GM18868 (cell line): ENCODE measurements around the gene MEIS1.
"Not testable (repeated sequence)": the region's sequence is repeated elsewhere in the genome, so short reads cannot be mapped to it uniquely, and the experiment has no call there.

Experiments
- ATAC-seq: cut with Tn5 transposase; IDR thresholded peaks from one replicate; pipeline ENCODE4 v1.9.1; 2021; ENCODE audit warnings: mild to moderate bottlenecking, moderate library complexity; ENCODE audit not compliant: unreplicated experiment

The MEIS1 gene

DNA sequence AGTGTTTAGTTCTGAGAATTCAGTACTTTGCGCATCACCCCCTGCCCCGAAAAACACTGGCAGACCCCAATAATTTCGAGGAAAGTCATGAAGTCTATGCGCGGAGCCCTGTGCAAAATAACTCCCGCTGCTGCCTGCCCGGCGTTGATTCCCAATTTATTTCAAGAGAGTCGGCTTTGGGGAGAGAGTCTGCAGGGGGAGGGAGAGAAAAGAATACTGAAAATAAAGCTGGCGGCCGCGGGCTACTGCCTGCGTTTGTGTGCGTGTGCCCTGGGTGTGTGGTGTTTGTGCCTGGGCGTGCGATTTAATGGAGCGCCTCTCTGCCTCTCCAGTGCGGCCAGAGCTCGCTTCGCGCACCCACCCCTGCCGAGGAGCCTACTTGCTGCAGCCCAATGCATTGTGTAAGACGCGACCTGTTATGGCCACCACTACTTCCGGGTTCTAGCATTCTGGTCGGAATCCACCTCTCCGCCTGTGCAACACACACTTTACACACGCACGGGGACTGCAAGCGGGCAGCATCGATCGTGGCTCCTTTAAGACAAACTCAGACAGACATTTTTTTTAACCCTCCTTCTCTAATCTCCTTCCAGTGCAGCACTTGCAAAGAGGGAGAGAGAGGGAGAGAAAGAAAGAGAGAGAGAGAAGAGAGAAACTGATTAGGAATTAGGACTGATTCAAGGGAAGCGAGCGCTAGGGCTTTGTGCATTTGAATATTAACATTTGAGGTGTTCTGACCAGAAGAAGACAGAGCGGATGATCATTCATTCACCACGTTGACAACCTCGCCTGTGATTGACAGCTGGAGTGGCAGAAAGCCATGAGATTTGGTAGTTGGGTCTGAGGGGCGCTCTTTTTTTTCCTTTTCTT, at the start of gene MEIS1:
Gene MEIS1 (plus strand): TSS at position 447 of the 870 bp plus-strand sequence. CDS start 732 bp downstream, outside the sequence.
- ATAC-seq, result peak; percentile 82

DNA sequence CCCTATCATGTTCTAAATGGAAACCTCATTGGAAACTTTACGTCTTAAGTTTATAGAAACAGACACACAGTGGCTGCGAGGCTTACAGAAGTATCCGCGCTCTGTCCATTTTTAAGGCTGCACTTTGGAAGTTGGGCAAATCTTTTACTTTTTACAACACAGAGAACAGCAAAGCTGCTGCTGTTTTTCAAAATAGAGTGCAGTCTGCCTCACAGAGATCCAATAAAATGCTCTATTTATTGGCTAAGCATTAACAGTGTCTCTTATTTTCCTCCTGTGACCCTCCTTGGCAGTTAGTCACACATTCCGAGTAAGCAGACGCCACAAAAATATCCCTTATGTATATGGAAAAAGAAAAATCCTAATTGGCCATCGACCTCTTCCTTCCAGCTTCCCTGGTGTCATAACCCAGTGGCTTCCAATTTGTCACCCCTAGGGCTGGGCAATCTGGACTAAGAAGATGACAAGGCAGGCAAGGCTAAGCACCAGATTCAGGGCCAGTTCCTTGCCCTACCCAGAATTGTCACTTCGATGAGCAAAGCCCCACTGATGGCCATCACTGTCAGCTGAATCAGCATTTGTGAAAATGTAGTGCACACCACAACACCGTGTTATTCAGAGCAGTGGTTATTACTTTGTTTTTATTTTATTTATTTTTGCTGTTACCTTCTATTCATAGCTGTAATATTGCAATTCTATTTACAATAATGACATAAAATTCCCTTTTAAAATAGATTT, 47.7 kb upstream of the MEIS1 start:
- ATAC-seq, result no peak

DNA sequence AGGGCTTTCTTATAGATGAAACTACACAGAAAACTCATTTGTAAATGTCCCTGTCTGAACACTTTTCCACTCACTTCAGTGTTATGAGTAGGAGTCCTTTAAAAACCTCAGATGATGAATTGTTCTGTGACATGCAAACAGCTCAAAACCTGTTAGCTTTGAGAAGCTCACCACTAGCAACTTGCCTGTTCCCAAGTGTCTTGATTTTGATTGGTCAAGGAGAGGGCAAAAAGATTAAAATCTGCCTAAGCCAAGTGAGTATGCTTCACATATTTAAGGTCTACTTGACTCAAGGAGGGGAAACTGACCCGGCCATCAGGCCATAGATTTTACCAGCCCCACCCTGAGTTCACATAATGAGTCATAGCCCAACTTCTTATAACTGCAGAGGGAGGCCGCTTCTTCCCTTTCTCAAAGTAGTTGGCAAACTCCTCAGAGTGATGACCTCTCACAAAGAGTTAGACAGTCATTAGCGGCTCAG, 45.2 kb upstream of the MEIS1 start:
- ATAC-seq, result no peak

DNA sequence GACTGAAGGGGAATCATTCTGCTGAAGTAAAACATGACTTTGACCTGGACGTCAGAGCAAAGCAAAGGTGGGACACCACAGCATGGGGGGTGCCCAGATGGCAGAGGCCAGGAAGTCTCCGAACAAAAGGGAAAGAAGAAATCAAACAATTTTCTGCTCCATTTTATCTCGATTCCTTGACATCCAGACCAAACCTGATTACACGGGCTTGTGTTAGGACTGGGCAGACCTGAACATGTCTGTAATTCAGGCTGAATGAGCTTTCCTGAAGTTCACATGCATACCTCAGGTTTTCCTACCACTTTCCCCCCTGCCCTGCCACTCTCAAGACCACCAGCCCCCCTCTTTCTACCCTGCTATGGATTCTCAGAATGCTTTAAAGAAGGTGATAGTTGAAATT, 44.8 kb upstream of the MEIS1 start:
- ATAC-seq, result no peak

DNA sequence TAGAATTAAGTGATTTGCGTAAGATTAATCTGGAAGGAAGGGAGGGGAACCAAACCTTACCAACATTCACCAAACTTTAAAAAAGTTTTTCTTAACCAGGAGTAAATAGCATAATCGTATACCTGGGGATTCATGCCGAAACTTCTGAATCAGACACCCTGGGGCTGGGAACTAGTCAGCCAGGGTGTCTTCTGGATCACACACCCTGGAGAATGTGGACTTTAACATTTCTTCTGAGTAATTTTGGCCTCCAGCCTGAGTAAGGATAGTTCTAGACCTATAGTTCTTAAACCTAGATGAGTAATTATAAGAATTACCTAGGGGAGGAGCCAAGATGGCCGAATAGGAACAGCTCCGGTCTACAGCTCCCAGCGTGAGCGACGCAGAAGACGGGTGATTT, 44.1 kb upstream of the MEIS1 start:
- no peak for ATAC-seq

GRCh38 chr2:66391240-66391639, 43.7 kb upstream of the MEIS1 start:
- ATAC-seq, result not testable (repeated sequence)

DNA sequence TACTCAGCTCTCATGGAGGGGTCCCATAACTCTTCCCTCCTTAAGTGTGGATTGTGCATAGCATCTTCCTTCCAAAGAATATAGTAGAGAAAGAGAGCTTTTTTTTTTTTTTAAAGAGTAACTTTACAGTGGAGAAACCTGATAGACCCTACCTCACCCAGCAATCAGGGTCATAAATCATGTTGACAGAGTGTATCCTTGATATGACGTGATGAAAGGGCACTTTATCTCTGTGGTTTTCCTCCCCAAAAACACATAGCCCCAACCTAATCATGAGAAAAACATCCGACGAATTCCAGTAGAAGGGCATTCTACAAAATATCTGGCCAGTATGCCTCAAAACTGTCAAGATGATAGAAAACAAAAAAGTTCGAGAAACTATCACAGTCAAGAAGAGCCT, 29.5 kb upstream of the MEIS1 start:
- no peak for ATAC-seq

DNA sequence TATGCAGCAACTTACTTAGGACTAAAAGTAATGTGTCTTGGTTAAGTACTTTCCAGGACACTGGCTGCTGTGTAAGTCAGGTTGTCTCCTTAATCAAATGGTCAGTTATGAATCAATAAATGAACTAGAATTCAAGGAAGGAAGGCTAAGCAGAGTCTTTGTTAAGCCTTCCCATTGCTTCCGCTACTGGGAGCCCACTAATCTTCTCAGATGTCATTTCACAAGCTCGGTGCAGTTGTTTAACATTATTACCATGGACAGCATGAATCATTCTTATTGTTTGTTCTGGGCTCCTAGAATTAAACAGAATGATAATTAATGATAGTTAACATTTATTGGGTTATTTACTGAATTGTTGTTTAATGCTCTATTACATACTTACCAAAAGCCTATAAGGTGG, 26.0 kb upstream of the MEIS1 start:
- no peak for ATAC-seq

DNA sequence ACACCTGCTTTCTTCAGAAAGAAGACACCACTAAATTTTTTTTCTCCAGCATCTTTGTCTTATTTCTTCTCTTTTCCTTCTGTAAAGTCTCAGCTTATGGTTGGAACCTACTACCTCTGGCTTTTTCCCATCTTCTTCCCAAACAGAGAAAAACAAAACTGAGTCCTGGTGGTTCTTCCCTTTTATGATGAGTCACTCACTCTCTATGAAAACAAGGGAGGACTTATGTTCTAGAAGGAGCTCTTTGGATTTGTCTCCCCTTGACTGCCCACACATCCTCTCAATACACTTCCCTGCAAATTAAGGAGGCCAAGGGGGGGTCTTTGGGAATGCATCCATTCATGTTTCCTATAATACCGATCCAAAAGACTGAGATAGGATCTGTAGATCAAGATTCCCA, 22.1 kb upstream of the MEIS1 start:
- ATAC-seq, result no peak

- no peak for ATAC-seq
Measured at GRCh38 chr2:66414896-66415295, 20.0 kb upstream of the MEIS1 start.

GRCh38 chr2:66418381-66418780, 16.5 kb upstream of the MEIS1 start:
- ATAC-seq, result no peak

GRCh38 chr2:66421612-66422011, 13.3 kb upstream of the MEIS1 start:
- no peak for ATAC-seq

DNA sequence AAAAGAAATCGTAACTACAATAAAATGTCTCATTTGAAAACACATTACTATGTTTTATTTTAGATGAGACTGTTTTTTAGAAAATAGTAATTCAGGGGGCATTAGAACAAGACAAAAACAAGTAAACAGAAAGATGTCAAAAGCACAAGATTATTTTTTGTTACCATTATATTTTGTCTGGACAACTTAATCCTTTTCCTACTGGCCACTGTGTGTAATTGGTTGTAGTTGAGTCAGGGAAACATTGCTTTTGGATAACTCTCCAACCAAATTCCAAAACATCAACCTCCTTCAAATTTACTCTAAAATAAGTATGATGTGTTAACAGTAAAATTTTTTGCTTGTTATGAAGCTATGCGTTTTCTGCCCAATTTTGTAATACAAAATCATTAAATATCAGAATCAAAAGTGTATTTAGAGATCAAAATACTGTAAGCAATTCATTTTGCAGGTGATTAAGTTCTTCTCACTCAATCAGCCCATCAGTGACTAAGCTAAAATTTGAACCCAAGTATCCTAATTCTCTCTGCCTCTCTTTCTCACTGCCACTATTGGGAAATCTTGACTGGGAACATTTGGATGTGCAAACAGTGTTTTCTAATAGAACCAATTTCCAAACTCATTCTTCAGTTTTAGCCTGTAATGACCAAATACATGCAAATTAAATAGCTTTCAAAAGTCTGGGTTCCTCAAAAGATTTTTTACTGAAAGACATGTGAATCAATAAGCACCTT, 11.4 kb upstream of the MEIS1 start:
- ATAC-seq, result no peak

DNA sequence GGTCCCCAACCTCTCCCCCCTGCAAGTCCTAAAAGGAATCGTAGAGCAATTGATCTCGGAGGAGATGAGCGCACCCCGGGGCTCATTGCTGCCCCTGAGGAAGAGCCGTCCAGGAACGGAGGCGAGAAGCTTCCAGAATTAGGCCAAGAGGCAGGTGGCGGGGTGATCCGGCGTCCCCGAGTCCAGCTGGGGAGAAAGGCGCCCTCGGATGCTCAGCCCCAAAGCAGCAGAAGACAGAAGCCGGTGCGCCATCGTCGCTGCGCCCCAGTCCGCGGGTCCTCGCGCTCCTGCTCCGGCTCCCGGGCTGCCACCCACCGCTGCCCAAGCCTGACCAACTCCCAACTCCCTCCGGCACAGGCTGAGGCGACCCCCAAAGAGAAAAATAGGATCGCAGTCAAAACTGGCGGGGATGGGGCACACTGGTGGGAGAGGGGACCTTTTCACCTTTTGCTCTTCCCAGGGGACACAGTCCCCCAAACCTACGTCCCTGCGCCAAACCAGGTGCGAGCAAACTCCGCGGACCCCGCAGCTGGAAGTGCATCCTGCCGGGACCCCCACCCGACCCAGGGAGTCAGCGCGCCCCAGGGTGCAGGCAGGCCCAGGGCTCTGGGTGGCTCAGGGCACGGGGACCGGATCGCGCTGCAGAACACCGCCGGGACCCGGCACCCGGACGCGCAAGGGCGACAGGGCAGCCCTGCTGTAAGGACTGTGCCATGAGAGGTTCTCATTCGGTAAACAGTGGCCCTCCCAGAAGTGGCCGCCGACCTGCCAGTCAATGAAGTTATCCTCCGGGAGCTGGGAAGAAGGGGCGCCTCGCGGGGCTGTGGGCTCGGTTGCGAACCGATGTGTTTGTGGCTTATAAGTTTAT, 8.4 kb upstream of the MEIS1 start:
- no peak for ATAC-seq

DNA sequence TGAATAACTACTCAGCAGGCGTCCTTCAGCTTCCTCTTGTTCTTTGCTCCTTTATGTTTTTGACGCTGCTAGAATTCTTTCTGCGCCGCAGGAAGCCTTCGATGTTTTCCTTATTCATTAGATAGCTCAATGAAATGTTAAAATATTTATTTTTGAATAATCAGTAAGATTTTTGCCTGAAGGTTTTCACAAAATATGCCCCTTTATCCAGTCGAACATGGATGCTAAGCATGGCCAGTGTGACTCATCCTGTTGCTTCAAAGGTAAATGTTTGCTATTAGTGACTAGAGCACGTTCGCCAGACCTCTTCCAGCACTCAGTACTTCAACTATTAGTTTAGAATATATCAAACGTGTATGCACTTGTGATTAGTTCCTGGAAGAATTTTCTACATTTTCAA, 7.6 kb upstream of the MEIS1 start:
- ATAC-seq, result no peak

DNA sequence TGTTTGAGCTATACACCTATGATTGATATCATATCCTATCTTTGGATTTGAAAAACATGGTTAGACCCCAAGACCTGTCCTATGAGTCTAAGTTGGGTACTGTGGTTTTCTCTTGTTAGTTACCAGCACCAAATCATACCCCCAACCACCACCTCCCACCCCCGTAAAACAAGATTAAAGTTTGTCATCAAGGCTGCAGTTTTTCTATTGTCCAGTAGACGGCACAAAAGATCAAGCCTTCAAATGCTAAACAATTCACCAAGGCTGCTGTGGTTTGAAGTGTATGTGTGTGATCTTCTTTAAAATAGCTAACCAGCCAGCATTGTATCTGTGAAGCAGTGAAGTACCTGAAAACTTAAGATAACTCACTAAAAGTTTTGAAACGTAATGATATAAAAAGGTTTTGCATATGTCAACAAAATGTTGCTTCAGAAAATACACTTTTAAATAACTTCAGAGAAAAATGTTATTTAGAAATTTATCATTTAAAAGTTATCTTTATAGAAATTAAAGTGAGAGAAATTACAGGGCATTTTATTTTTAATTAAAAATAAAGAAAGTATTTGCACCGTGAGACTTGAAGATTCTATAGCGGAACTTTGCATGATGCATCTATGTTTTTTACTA, 5.8 kb upstream of the MEIS1 start:
- ATAC-seq, result peak; percentile 59

GRCh38 chr2:66429693-66430504, 5.0 kb upstream of the MEIS1 start:
- ATAC-seq, result no peak

- ATAC-seq, result no peak
Measured at GRCh38 chr2:66430505-66431273, 4.2 kb upstream of the MEIS1 start.
